GM23338 (cell line): ENCODE measurements around the gene C1orf174. TPM values are rescaled to one million over a fixed set of nuclear protein-coding genes. Genes with fewer than 3 reads are reported as not detected.

Experiments
- polyA plus RNA-seq: library from polyadenylated mRNA; unstranded; fragments of >200 nt; fragmentation: Nextera tagmentation; extraction: Ambion mirVana; gene quantifications from 2 replicates; pipeline ENCODE4 v1.2.1, GENCODE V29; 2016
- total RNA-seq: library from RNA; depleted of rRNA; stranded (reverse); fragments of >200 nt; shearing (Covaris generic); gene quantifications from 2 replicates; pipeline ENCODE4 v1.2.3, GENCODE V29; 2014; rRNA removed

C1orf174 gene
- total and polyA plus RNA-seq, 2 experiments from 2014 or later, result 28.5 to 28.7 TPM

Other genes starting within 250 kb of the C1orf174 start
- 1.8 and 3.4 TPM in 2 replicates for gene TP73, start 247.8 kb downstream of the C1orf174 start, total RNA-seq
- 1.4 and 1.8 TPM in 2 replicates for gene TP73, start 247.8 kb downstream of the C1orf174 start, polyA plus RNA-seq
- 0.45 TPM in 1 of 2 replicates, not detected in the other for gene CCDC27, start 147.8 kb downstream of the C1orf174 start, total RNA-seq
- 0.18 TPM in 1 of 2 replicates, not detected in the other for gene CCDC27, start 147.8 kb downstream of the C1orf174 start, polyA plus RNA-seq
- gene SMIM1, start 127.5 kb downstream of the C1orf174 start, total RNA-seq, result 3.2 TPM in 1 of 2 replicates, not detected in the other
- gene SMIM1, start 127.5 kb downstream of the C1orf174 start, polyA plus RNA-seq, result 7.2 and 12.0 TPM in 2 replicates
- gene LRRC47, start 103.8 kb downstream of the C1orf174 start, total RNA-seq, result 75.7 and 76.8 TPM in 2 replicates
- gene LRRC47, start 103.8 kb downstream of the C1orf174 start, polyA plus RNA-seq, result 15.8 and 17.2 TPM in 2 replicates
- 17.7 and 32.2 TPM in 2 replicates for gene CEP104, start 43.1 kb downstream of the C1orf174 start, total RNA-seq
- 20.5 and 21.1 TPM in 2 replicates for gene CEP104, start 43.1 kb downstream of the C1orf174 start, polyA plus RNA-seq
- 12.6 and 18.1 TPM in 2 replicates for gene DFFB, start 42.8 kb downstream of the C1orf174 start, total RNA-seq
- 4.4 and 6.5 TPM in 2 replicates for gene DFFB, start 42.8 kb downstream of the C1orf174 start, polyA plus RNA-seq